Body of pancreas (tissue), 4 donors: ENCODE results near the gene HES5. TPM values are rescaled to one million over a fixed set of nuclear protein-coding genes. Genes with fewer than 3 reads are reported as not detected.

Source experiments
- ATAC-seq: fragments of 150-250 bp; one replicate; pipeline ENCODE4 v1.9.1; 2016
- DNase-seq, 4 donors: peaks; one replicate each; pipeline ENCODE4 v3.0.0-alpha.2; 2019
- H3K27ac ChIP-seq, 4 donors: fragments of 200-600 bp; sonication (generic); 1 replicate in 3 of 4; 2 replicates in 1 of 4; pipeline versions ENCODE4 v1.5.1 to v1.6.1; 2016 to 2019; ENCODE audit warnings: mild to moderate bottlenecking in 1 of 4, mixed read lengths in 1 of 4, moderate library complexity in 1 of 4
- H3K27me3 ChIP-seq, 2 donors: fragments of 200-600 bp; sonication (generic); one replicate each; pipeline ENCODE4 v1.6.0; 2016; ENCODE audit warnings: mild to moderate bottlenecking in 1 of 2
- H3K36me3 ChIP-seq, 2 donors: fragments of 200-600 bp; sonication (generic); replicated peaks in 1 of 2; 2 replicates each; pipeline ENCODE4 v1.5.1; 2016; ENCODE audit warnings: low read depth in 2 of 2; ENCODE audit not compliant: insufficient read depth in 1 of 2
- H3K4me1 ChIP-seq: fragments of 200-600 bp; sonication (generic); one replicate; pipeline ENCODE4 v1.6.0; 2016
- H3K4me3 ChIP-seq, 2 donors: fragments of 200-600 bp; sonication (generic); 1 replicate in 1 of 2; 2 replicates in 1 of 2; pipeline ENCODE4 v1.5.1; 2016 to 2019
- H3K9me3 ChIP-seq, 3 donors: fragments of 200-600 bp; sonication (generic); 1 replicate in 2 of 3; 2 replicates in 1 of 3; pipeline ENCODE4 v1.5.1; 2016
- POLR2A ChIP-seq, 3 donors: fragments of 450-650 bp; IDR thresholded peaks; one replicate each; pipeline ENCODE4 v1.6.1; 2016; ENCODE audit warnings: antibody characterized with exemption in 3 of 3, mild to moderate bottlenecking in 2 of 3
- WGBS, 2 donors: methylation state at CpG; one replicate each; pipeline ENCODE4 v1.1.5; 2017; 5-methylcytosine and 5-hydroxymethylcytosine counted together
- intact Hi-C: fragments of 100-400 bp; cut with DNase I; formaldehyde crosslinking; loops from one replicate; pipeline ENCODE4 v1.15.1; 2023
- total RNA-seq, 2 donors: library from RNA; depleted of rRNA; stranded (reverse); fragments of >200 nt; gene quantifications; one replicate each; pipeline ENCODE4 v1.1.0, GENCODE V29; 2016
- TF ChIP-seq, protein P1 (sequence below), 7 experiments: fragments of 450-650 bp in 4 of 7; fragments of 200-600 bp in 3 of 7; sonication (generic) in 3 of 7; IDR thresholded peaks; one replicate each; pipeline ENCODE4 v1.5.1; 2016 to 2019; ENCODE audit warnings: antibody characterized with exemption in 7 of 7

Gene HES5
- total RNA-seq, 2 donors from 2014 or later, result not detected

GRCh38 chr1:2567083-2567679 lies 37.1 kb upstream of the HES5 start:
- DNase-seq (no peak), ATAC-seq (no peak)
- Histone ChIP-seq H3K36me3 (no peaks in the 10 kb centered on the region), H3K27me3 (no peaks in the 10 kb centered on the region), H3K4me1 (no peaks in the 10 kb centered on the region), H3K4me3 (no peak overlapping the region), H3K9me3 (no peaks in the 10 kb centered on the region), H3K27ac (no peak overlapping the region)
- WGBS, 2 donors, result 71 to 72% methylated on average over 7 to 11 of the region's 16 CpGs
- intact Hi-C loops, result no loop called here
- TF ChIP-seq, protein P1, sequence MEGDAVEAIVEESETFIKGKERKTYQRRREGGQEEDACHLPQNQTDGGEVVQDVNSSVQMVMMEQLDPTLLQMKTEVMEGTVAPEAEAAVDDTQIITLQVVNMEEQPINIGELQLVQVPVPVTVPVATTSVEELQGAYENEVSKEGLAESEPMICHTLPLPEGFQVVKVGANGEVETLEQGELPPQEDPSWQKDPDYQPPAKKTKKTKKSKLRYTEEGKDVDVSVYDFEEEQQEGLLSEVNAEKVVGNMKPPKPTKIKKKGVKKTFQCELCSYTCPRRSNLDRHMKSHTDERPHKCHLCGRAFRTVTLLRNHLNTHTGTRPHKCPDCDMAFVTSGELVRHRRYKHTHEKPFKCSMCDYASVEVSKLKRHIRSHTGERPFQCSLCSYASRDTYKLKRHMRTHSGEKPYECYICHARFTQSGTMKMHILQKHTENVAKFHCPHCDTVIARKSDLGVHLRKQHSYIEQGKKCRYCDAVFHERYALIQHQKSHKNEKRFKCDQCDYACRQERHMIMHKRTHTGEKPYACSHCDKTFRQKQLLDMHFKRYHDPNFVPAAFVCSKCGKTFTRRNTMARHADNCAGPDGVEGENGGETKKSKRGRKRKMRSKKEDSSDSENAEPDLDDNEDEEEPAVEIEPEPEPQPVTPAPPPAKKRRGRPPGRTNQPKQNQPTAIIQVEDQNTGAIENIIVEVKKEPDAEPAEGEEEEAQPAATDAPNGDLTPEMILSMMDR (IDR thresholded peaks at IDR 0.05), result no peak

DNA sequence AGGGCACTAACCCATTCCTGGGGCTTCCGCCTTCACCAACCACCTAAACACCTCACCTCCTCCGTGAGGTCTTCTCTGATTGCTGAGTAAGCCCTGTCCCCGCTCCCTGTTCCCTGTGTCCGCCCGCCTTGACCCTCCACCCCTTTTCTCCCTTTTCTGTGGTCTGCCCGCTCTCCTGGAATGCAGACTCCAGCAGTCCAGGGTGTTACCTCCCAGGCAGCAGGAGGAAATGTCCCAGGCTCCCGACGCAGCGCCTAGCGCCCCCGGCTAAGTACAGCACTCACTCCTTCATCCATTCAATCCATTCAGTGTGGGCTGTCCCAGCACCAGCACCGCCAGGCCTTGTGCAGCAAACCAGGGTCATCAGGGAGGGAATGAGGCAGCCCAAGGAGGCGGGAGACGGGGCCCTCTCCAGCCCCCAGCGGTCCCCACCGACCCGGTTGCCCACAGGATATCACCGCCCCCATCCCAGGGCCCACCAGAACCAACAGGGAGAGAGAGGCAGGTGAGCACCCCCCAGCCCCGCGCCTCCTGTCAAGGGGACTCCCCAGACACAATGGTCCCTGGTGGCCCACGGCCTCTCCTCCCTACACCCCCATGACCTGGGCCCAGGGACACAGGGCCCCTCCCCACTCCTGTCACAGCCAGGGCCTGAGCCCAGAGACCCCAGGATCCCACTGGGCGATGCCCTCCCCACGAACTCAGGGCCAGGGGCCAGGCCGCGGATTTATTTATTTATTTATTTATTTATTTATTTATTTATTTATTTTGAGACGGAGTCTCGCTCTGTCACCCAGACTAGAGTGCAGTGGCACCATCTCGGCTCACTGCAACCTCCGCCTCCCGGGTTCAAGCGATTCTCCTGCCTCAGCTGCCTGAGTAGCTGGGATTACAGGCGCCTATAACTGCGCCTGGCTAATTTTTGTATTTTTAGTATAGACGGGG lies 36.3 kb upstream of the HES5 start:
- ATAC-seq (no peak), DNase-seq (no peak)
- 70 to 72% methylated on average over 30 of the region's 34 CpGs for WGBS, 2 donors
- no peaks in the 10 kb centered on the region for H3K9me3 ChIP-seq
- intact Hi-C loops, result no loop called here
- H3K27me3 ChIP-seq, result no peaks in the 10 kb centered on the region
- no peak overlapping the region for H3K27ac ChIP-seq
- H3K4me3 ChIP-seq, result no peak overlapping the region
- no peak for TF ChIP-seq POLR2A (IDR thresholded peaks at IDR 0.05)
- TF ChIP-seq, protein P1 (IDR thresholded peaks at IDR 0.05), result no peak
- no peaks in the 10 kb centered on the region for H3K4me1 ChIP-seq
- no peaks in the 10 kb centered on the region for H3K36me3 ChIP-seq

DNA sequence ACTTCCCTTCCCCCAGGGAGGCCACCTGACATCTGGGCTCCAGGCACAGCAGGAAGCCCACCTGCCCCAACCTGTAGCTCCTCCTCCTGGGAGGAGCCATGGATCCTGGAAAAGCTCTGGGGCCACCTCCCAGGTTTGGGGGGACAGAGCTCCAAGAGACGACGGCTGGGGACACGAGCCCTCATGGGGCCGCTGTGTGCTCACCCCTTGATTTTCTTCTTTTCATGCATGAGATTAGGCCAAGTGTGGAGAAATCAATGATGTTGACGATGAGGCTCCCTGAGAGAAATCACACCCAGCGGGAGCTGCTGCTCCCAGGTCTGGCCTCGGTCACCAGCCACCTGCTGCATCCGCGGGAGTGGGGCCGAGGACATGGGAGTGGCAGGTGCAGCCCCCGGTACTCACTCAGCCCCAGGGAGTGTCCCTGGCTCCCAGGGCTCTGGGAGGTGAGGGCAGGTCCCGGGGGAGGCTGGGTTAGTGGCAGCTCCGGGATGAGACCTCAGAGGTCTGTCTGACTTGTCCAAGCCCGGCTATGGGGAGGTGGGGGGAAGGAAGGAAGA lies 34.8 kb upstream of the HES5 start:
- ATAC-seq, result no peak
- Histone ChIP-seq H3K9me3 (no peaks in the 10 kb centered on the region), H3K27ac (no peak overlapping the region), H3K4me1 (no peaks in the 10 kb centered on the region), H3K36me3 (no peaks in the 10 kb centered on the region), H3K4me3 (no peak overlapping the region), H3K27me3 (no peaks in the 10 kb centered on the region)
- intact Hi-C loops, result no loop called here
- no peak for TF ChIP-seq POLR2A (IDR thresholded peaks at IDR 0.05)
- TF ChIP-seq, protein P1 (IDR thresholded peaks at IDR 0.05), result no peak
- DNase-seq, result no peak
- WGBS, 2 donors, result 30 to 34% methylated on average over 7 to 14 of the region's 14 CpGs

- no peak overlapping the region for H3K27ac ChIP-seq
- H3K36me3 ChIP-seq, result no peaks in the 10 kb centered on the region
- H3K9me3 ChIP-seq, result no peaks in the 10 kb centered on the region
- no peak for TF ChIP-seq POLR2A (IDR thresholded peaks at IDR 0.05)
- TF ChIP-seq, protein P1 (IDR thresholded peaks at IDR 0.05), result no peak
- DNase-seq (no peak), ATAC-seq (no peak)
- H3K4me1 ChIP-seq, result no peaks in the 10 kb centered on the region
- intact Hi-C loops, result no loop called here
- no peak overlapping the region for H3K4me3 ChIP-seq
- H3K27me3 ChIP-seq, result no peaks in the 10 kb centered on the region
- WGBS, 2 donors, result 40 to 77% methylated on average over 3 to 20 of the region's 20 CpGs
Measured at GRCh38 chr1:2564006-2564814, 34.1 kb upstream of the HES5 start.
